H1 (cell line): ENCODE measurements around the gene COPS2. TPM values are rescaled to one million over a fixed set of nuclear protein-coding genes. Genes with fewer than 3 reads are reported as not detected.

Experiments
- CTCF ChIA-PET: fragments of 300-600 bp; sonication (Branson Sonifier 250); formaldehyde crosslinking; loops from one replicate; lab custom pipeline; 2021; ENCODE audit not compliant: partially characterized antibody; lab: Charles Lee
- POLR2A ChIA-PET: fragments of 300-600 bp; sonication (Branson Sonifier 250); formaldehyde crosslinking; loops from one replicate; lab custom pipeline; 2021; ENCODE audit warnings: inconsistent platforms; ENCODE audit not compliant: partially characterized antibody; lab: Charles Lee
- DNase-seq, 2 experiments: peaks; one replicate each; pipeline versions ENCODE4 v3.0.0 to v3.0.0-alpha.2; 2010 to 2022; ENCODE audit warnings: low spot score in 2 of 2, low read depth in 1 of 2, mixed read lengths in 1 of 2
- FAIRE-seq: peaks from 2 replicates; lab custom pipeline; 2011; peaks lifted over from hg19 to GRCh38; lab: Jason Lieb, UNC
- H2AFZ ChIP-seq: 2 replicates; pipeline ENCODE4 v1.8.1; 2012; ENCODE audit warnings: low read length, inconsistent platforms
- H2AK5ac ChIP-seq: 2 replicates; pipeline ENCODE4 v1.6.1; 2013; ENCODE audit warnings: low read depth, low read length
- H2BK120ac ChIP-seq: replicated peaks from 2 replicates; pipeline ENCODE3; 2013; ENCODE audit warnings: low read depth, low read length, inconsistent platforms
- H2BK12ac ChIP-seq: 2 replicates; pipeline ENCODE4 v1.6.1; 2013; ENCODE audit warnings: low read depth, low read length
- H2BK15ac ChIP-seq: 2 replicates; pipeline ENCODE4 v1.6.1; 2013; ENCODE audit warnings: low read length
- H2BK20ac ChIP-seq: 2 replicates; pipeline ENCODE4 v1.6.1; 2013; ENCODE audit warnings: low read length
- H2BK5ac ChIP-seq: 2 replicates; pipeline ENCODE4 v1.6.1; 2013; ENCODE audit warnings: low read depth, low read length
- H3K14ac ChIP-seq: 2 replicates; pipeline ENCODE4 v1.6.1; 2013; ENCODE audit warnings: inconsistent platforms; ENCODE audit not compliant: insufficient read length
- H3K18ac ChIP-seq: 2 replicates; pipeline ENCODE4 v1.6.1; 2013; ENCODE audit warnings: low read length; ENCODE audit errors: extremely low read depth
- H3K23ac ChIP-seq: 2 replicates; pipeline ENCODE4 v1.6.1; 2013; ENCODE audit warnings: inconsistent platforms; ENCODE audit not compliant: insufficient read length
- H3K23me2 ChIP-seq: 2 replicates; pipeline ENCODE4 v1.6.1; 2013; ENCODE audit warnings: low read depth, low read length
- H3K27ac ChIP-seq: 2 replicates; pipeline ENCODE4 v1.6.1; 2011; ENCODE audit warnings: low read depth, low read length, inconsistent platforms
- H3K27me3 ChIP-seq, 4 experiments: replicated peaks in 1 of 4; 1 replicate in 1 of 4; 2 replicates in 3 of 4; pipeline versions ENCODE4 v1.6.1 to v1.8.1; 2011 to 2013; ENCODE audit warnings: low read length in 3 of 4, mild to moderate bottlenecking in 3 of 4, inconsistent platforms in 2 of 4, mixed read lengths in 2 of 4, moderate library complexity in 1 of 4; ENCODE audit not compliant: control insufficient read depth in 3 of 4, insufficient read depth in 3 of 4; ENCODE audit errors: extremely low read depth in 1 of 4
- H3K36me3 ChIP-seq, 4 experiments: 2 replicates each; pipeline versions ENCODE4 v1.6.1 to v1.8.1; 2011 to 2013; ENCODE audit warnings: mild to moderate bottlenecking in 4 of 4, low read length in 3 of 4, moderate library complexity in 2 of 4, control low read depth in 1 of 4, inconsistent platforms in 1 of 4; ENCODE audit not compliant: insufficient read depth in 4 of 4, control insufficient read depth in 2 of 4
- H3K4ac ChIP-seq: replicated peaks from 2 replicates; pipeline ENCODE3; 2013; ENCODE audit warnings: low read length, low read depth, mixed read lengths, inconsistent platforms; ENCODE audit not compliant: insufficient read length
- H3K4me1 ChIP-seq, 4 experiments: replicated peaks in 1 of 4; 1 replicate in 1 of 4; 2 replicates in 3 of 4; pipeline versions ENCODE4 v1.6.1 to v1.8.1; 2011 to 2013; ENCODE audit warnings: low read length in 3 of 4, inconsistent platforms in 2 of 4, mixed read lengths in 1 of 4; ENCODE audit not compliant: insufficient read depth in 4 of 4, control insufficient read depth in 3 of 4
- H3K4me2 ChIP-seq, 2 experiments: 2 replicates each; pipeline versions ENCODE4 v1.6.1 to v1.8.1; 2011 to 2013; ENCODE audit warnings: low read depth in 2 of 2, low read length in 2 of 2, control low read depth in 1 of 2, inconsistent platforms in 1 of 2, mild to moderate bottlenecking in 1 of 2; ENCODE audit not compliant: insufficient read depth in 1 of 2
- H3K4me3 ChIP-seq, 4 experiments: fragments of 200-600, 300-600 bp in 1 of 4; sonication (generic), shearing (Covaris generic), sonication (Bioruptor Twin) in 1 of 4; 2 replicates each; pipeline versions ENCODE4 v1.5.1 to v1.8.1; 2011 to 2016; ENCODE audit warnings: low read length in 4 of 4, low read depth in 3 of 4, control low read depth in 2 of 4, inconsistent platforms in 2 of 4, mild to moderate bottlenecking in 2 of 4, mixed read lengths in 1 of 4, moderate library complexity in 1 of 4; ENCODE audit not compliant: insufficient read depth in 2 of 4; ENCODE audit errors: extremely low read depth in 1 of 4
- H3K56ac ChIP-seq: replicated peaks from 2 replicates; pipeline ENCODE3; 2013; ENCODE audit warnings: low read depth, mild to moderate bottlenecking, mixed read lengths, low read length, inconsistent platforms; ENCODE audit not compliant: insufficient read length
- H3K79me1 ChIP-seq: 2 replicates; pipeline ENCODE4 v1.6.1; 2013; ENCODE audit warnings: low read depth, low read length, control low read depth
- H3K79me2 ChIP-seq, 2 experiments: 2 replicates each; pipeline versions ENCODE4 v1.6.1 to v1.8.1; 2012 to 2013; ENCODE audit warnings: low read length in 2 of 2, mild to moderate bottlenecking in 2 of 2, inconsistent platforms in 1 of 2; ENCODE audit not compliant: insufficient read depth in 2 of 2, control insufficient read depth in 1 of 2
- H3K9ac ChIP-seq, 4 experiments: replicated peaks in 1 of 4; 1 replicate in 1 of 4; 2 replicates in 3 of 4; pipeline versions ENCODE4 v1.6.1 to v1.8.1; 2011 to 2013; ENCODE audit warnings: low read depth in 3 of 4, low read length in 3 of 4, control low read depth in 2 of 4, mild to moderate bottlenecking in 2 of 4, moderate library complexity in 2 of 4, inconsistent platforms in 1 of 4; ENCODE audit errors: extremely low read depth in 1 of 4
- H3K9me3 ChIP-seq, 2 experiments: 2 replicates each; pipeline versions ENCODE4 v1.6.1 to v1.8.1; 2012 to 2013; ENCODE audit warnings: mild to moderate bottlenecking in 2 of 2, moderate library complexity in 2 of 2, control low read depth in 1 of 2, inconsistent platforms in 1 of 2, low read depth in 1 of 2, low read length in 1 of 2, mixed read lengths in 1 of 2; ENCODE audit not compliant: insufficient read depth in 2 of 2
- H4K20me1 ChIP-seq, 2 experiments: replicated peaks in 1 of 2; 2 replicates each; pipeline versions ENCODE3 to v1.8.1; 2011 to 2013; ENCODE audit warnings: inconsistent platforms in 2 of 2, low read length in 2 of 2, mild to moderate bottlenecking in 1 of 2; ENCODE audit not compliant: insufficient read depth in 2 of 2, control insufficient read depth in 1 of 2
- H4K5ac ChIP-seq: 2 replicates; pipeline ENCODE4 v1.6.1; 2013; ENCODE audit warnings: low read length, low read depth, mixed read lengths, inconsistent platforms; ENCODE audit not compliant: insufficient read length
- H4K8ac ChIP-seq: 2 replicates; pipeline ENCODE4 v1.8.0; 2013; ENCODE audit warnings: mild to moderate bottlenecking, moderate library complexity, low read length, inconsistent platforms; ENCODE audit not compliant: insufficient read depth; ENCODE audit errors: extremely low read depth
- H4K91ac ChIP-seq: replicated peaks from 2 replicates; pipeline ENCODE3; 2013; ENCODE audit warnings: low read length, mixed read lengths, inconsistent platforms; ENCODE audit not compliant: insufficient read length
- CBX5 ChIP-seq: fragments of 300-800, 300-1000 bp; sonication (generic); IDR thresholded peaks from 2 replicates; pipeline ENCODE4 v1.7.1; 2016; ENCODE audit warnings: antibody characterized with exemption, low read length, low read depth
- WGBS, 2 experiments: shearing (Covaris generic) in 1 of 2; methylation state at CpG; one replicate each; pipeline versions ENCODE4 v1.1.6 to v1.1.7; 2013 to 2015; ENCODE audit warnings: low lambda C conversion rate in 2 of 2, mixed read lengths in 2 of 2, inconsistent platforms in 1 of 2, low coverage in 1 of 2, missing lambda C conversion rate in 1 of 2; ENCODE audit not compliant: insufficient replicate concordance in 2 of 2, insufficient coverage in 1 of 2, insufficient read length in 1 of 2; ENCODE audit errors: extremely low coverage in 1 of 2, missing lambda C conversion rate in 1 of 2; 5-methylcytosine and 5-hydroxymethylcytosine counted together
- polyA plus RNA-seq, 7 experiments: library from polyadenylated mRNA; depleted of rRNA in 3 of 7; stranded (reverse) in 5 of 7; unstranded in 2 of 7; fragments of >200 nt in 5 of 7; fragments of 200-250 nt in 2 of 7; gene quantifications; 1 replicate in 5 of 7; 2 replicates in 1 of 7; 4 replicates in 1 of 7; pipeline versions ENCODE4 v1.2.1 to v1.2.3, GENCODE V29; 2011 to 2013; ENCODE audit warnings: missing spikeins in 2 of 7, mixed read lengths in 2 of 7
- total RNA-seq: library from RNA; stranded (reverse); fragmentation: NEBNext Ultra II Directional; extraction: Animal tissue kit (Norgen Biotek cat#: 25700); gene quantifications from 2 replicates; pipeline ENCODE4 v1.2.1, GENCODE V29; 2021
- TF ChIP-seq, protein P1 (sequence below), 3 experiments: IDR thresholded peaks; 1 replicate in 2 of 3; 2 replicates in 1 of 3; pipeline versions ENCODE4 v1.5.1 to v1.6.1; 2011; ENCODE audit warnings: low read length in 3 of 3, mild to moderate bottlenecking in 3 of 3, inconsistent platforms in 2 of 3, low read depth in 1 of 3, moderate library complexity in 1 of 3; ENCODE audit not compliant: insufficient read depth in 1 of 3; ENCODE audit errors: control extremely low read depth in 1 of 3

The COPS2 gene
- total and polyA plus RNA-seq, 2 of the 8 experiments (the other 6 are each of a cell fraction or from before 2014, with no cell fraction given): 17.7 to 85.1 TPM

DNA sequence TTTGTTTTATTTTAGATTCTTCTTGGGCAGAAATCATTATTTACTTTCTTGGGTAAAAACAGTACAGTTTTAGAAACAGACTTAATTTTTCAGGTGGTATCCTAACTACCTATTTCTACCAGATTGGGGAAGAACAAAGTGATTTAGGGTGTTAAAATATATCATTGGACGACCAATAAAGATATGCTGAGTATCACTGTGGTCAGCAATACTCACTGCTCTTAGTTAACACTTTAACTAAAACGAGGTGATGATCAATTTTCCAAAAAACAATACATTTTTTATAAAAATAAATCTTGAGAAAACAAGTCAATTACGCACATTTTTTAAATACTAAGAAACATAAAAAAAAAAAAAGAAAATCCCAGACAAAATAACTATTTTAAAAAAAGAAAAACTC lies 3.6 kb downstream of the COPS2 start:
- Histone ChIP-seq H3K9ac (no peak overlapping the region), H3K56ac (no peak overlapping the region), H2BK5ac (no peak overlapping the region), H2AFZ (no peak overlapping the region), H3K14ac (no peak overlapping the region), H3K36me3 (no peaks in the 10 kb centered on the region), H3K9me3 (no peaks in the 10 kb centered on the region), H3K4me3 (no peak overlapping the region), H3K79me2 (peaks cover 15 to 87% of the 10 kb centered on the region in 2 experiments), H3K23me2 (peaks cover 1% of the 10 kb centered on the region; the same call in 1 of the 2 replicates), H2AK5ac (no peak overlapping the region), H4K8ac (no peak overlapping the region), H2BK15ac (no peak overlapping the region), H3K4ac (no peak overlapping the region), H3K18ac (no peak overlapping the region), H3K4me2 (no peak overlapping the region), H4K91ac (no peak overlapping the region), H4K5ac (no peak overlapping the region), H2BK20ac (no peak overlapping the region), H3K4me1 (peaks cover 0 to 3% (median 0%) of the 10 kb centered on the region in 4 experiments; a peak in 2 of 7 replicates), H2BK12ac (no peak overlapping the region), H3K27me3 (no peaks in the 10 kb centered on the region), H3K79me1 (no peaks in the 10 kb centered on the region; the same call in 1 of the 2 replicates), H2BK120ac (no peak overlapping the region), H3K27ac (no peak overlapping the region), H4K20me1 (peaks cover 0 to 8% of the 10 kb centered on the region in 2 experiments), H3K23ac (no peak overlapping the region)
- DNase-seq: no peak
- ChIA-PET POLR2A (interaction anchor here (1.3 kb wide), 1 partner anchor 9 kb away, joined by 3 read pairs; no protein-coding TSS in a partner anchor), CTCF (no interaction called here)
- no peak for FAIRE-seq
- WGBS, 2 experiments: 89% methylated on average over 3 of the region's 3 CpGs; no CpG with 5 or more reads in 1 of the 2 experiments
- no peak for TF ChIP-seq CBX5
- TF ChIP-seq, protein P1, sequence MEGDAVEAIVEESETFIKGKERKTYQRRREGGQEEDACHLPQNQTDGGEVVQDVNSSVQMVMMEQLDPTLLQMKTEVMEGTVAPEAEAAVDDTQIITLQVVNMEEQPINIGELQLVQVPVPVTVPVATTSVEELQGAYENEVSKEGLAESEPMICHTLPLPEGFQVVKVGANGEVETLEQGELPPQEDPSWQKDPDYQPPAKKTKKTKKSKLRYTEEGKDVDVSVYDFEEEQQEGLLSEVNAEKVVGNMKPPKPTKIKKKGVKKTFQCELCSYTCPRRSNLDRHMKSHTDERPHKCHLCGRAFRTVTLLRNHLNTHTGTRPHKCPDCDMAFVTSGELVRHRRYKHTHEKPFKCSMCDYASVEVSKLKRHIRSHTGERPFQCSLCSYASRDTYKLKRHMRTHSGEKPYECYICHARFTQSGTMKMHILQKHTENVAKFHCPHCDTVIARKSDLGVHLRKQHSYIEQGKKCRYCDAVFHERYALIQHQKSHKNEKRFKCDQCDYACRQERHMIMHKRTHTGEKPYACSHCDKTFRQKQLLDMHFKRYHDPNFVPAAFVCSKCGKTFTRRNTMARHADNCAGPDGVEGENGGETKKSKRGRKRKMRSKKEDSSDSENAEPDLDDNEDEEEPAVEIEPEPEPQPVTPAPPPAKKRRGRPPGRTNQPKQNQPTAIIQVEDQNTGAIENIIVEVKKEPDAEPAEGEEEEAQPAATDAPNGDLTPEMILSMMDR (IDR thresholded peaks at IDR 0.05; ENCODE audit: control extremely low read depth in 1 of 3, insufficient read depth in 1 of 3, low read depth in 1 of 3, low read length in 3 of 3): no peak
